Measurements from ENCODE around the gene COL23A1. TPM values are rescaled to one million over a fixed set of nuclear protein-coding genes. Genes with fewer than 3 reads are reported as not detected.

Gene COL23A1
- total and polyA plus RNA-seq, 2 experiments from 2014 or later: 4.8 to 8.2 TPM

DNA sequence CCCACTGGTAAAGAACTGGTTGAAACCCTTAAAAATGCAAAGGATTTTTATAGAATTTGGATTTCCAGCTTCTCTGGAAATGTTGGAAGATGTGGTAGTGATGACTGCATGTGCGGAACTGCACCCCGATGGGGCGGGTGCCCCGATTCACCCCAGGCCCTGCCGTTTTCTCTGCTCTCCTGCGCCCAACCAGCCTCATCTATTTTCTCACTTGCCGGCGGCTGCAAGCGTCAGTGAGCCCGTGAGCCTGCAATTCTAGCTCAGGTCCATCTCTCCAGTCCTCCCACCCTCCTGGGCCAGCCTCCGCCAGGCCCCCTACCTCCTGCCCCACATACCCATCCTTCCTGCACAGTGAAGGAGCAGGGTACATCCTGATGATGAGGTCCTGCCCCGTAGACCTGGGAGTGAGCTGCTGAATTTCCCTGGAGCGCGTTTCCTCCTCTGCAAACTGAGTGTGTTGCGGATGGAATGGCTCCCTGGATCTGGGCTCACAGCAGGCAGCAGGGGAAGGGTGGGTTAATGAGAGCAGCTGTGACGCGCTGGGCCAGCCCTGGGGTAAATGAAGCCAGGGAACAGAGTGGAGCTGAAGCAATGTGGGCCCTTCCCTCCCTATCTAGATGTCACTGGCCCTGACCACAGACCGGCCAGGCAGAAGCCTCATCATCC is 311.7 kb downstream of the COL23A1 start:
- no peaks in the 10 kb centered on the region for H3K9me2 ChIP-seq (ENCODE audit: insufficient read depth)
- H3F3A ChIP-seq (replicated peaks; ENCODE audit: low read depth): no peaks in the 10 kb centered on the region
- no peak for ATAC-seq
- H3K36me3 Mint-ChIP-seq (ENCODE audit: low read depth): no peaks in the 10 kb centered on the region
- no peak overlapping the region for H3K27ac Mint-ChIP-seq
- no peak overlapping the region for H3K27ac ChIP-seq (ENCODE audit: low read depth)
- no peak for DNase-seq (ENCODE audit: low spot score)
- no peaks in the 10 kb centered on the region for H3K79me2 ChIP-seq (replicated peaks; ENCODE audit: insufficient read depth)
- no peaks in the 10 kb centered on the region for H4K20me1 ChIP-seq (replicated peaks; ENCODE audit: insufficient read depth)
- no peak overlapping the region for H2AFZ ChIP-seq
- TF ChIP-seq ETS1 (IDR thresholded peaks at IDR 0.05): no peak
- TF ChIP-seq, protein P1, sequence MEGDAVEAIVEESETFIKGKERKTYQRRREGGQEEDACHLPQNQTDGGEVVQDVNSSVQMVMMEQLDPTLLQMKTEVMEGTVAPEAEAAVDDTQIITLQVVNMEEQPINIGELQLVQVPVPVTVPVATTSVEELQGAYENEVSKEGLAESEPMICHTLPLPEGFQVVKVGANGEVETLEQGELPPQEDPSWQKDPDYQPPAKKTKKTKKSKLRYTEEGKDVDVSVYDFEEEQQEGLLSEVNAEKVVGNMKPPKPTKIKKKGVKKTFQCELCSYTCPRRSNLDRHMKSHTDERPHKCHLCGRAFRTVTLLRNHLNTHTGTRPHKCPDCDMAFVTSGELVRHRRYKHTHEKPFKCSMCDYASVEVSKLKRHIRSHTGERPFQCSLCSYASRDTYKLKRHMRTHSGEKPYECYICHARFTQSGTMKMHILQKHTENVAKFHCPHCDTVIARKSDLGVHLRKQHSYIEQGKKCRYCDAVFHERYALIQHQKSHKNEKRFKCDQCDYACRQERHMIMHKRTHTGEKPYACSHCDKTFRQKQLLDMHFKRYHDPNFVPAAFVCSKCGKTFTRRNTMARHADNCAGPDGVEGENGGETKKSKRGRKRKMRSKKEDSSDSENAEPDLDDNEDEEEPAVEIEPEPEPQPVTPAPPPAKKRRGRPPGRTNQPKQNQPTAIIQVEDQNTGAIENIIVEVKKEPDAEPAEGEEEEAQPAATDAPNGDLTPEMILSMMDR (conservative IDR thresholded peaks at IDR 0.05; ENCODE audit: low read depth in 2 of 2): no peak
- TF ChIP-seq EZH2 (IDR thresholded peaks at IDR 0.05; ENCODE audit: low read depth, unreplicated experiment): no peak
- TF ChIP-seq STAT1 (IDR thresholded peaks at IDR 0.05; ENCODE audit: unreplicated experiment): no peak
- TF ChIP-seq ZNF114 (CRISPR knock-in tag; IDR thresholded peaks at IDR 0.05): no peak
- TF ChIP-seq CREB1 (CRISPR knock-in tag; IDR thresholded peaks at IDR 0.05; ENCODE audit: low read depth): no peak
- TF ChIP-seq, protein P2, sequence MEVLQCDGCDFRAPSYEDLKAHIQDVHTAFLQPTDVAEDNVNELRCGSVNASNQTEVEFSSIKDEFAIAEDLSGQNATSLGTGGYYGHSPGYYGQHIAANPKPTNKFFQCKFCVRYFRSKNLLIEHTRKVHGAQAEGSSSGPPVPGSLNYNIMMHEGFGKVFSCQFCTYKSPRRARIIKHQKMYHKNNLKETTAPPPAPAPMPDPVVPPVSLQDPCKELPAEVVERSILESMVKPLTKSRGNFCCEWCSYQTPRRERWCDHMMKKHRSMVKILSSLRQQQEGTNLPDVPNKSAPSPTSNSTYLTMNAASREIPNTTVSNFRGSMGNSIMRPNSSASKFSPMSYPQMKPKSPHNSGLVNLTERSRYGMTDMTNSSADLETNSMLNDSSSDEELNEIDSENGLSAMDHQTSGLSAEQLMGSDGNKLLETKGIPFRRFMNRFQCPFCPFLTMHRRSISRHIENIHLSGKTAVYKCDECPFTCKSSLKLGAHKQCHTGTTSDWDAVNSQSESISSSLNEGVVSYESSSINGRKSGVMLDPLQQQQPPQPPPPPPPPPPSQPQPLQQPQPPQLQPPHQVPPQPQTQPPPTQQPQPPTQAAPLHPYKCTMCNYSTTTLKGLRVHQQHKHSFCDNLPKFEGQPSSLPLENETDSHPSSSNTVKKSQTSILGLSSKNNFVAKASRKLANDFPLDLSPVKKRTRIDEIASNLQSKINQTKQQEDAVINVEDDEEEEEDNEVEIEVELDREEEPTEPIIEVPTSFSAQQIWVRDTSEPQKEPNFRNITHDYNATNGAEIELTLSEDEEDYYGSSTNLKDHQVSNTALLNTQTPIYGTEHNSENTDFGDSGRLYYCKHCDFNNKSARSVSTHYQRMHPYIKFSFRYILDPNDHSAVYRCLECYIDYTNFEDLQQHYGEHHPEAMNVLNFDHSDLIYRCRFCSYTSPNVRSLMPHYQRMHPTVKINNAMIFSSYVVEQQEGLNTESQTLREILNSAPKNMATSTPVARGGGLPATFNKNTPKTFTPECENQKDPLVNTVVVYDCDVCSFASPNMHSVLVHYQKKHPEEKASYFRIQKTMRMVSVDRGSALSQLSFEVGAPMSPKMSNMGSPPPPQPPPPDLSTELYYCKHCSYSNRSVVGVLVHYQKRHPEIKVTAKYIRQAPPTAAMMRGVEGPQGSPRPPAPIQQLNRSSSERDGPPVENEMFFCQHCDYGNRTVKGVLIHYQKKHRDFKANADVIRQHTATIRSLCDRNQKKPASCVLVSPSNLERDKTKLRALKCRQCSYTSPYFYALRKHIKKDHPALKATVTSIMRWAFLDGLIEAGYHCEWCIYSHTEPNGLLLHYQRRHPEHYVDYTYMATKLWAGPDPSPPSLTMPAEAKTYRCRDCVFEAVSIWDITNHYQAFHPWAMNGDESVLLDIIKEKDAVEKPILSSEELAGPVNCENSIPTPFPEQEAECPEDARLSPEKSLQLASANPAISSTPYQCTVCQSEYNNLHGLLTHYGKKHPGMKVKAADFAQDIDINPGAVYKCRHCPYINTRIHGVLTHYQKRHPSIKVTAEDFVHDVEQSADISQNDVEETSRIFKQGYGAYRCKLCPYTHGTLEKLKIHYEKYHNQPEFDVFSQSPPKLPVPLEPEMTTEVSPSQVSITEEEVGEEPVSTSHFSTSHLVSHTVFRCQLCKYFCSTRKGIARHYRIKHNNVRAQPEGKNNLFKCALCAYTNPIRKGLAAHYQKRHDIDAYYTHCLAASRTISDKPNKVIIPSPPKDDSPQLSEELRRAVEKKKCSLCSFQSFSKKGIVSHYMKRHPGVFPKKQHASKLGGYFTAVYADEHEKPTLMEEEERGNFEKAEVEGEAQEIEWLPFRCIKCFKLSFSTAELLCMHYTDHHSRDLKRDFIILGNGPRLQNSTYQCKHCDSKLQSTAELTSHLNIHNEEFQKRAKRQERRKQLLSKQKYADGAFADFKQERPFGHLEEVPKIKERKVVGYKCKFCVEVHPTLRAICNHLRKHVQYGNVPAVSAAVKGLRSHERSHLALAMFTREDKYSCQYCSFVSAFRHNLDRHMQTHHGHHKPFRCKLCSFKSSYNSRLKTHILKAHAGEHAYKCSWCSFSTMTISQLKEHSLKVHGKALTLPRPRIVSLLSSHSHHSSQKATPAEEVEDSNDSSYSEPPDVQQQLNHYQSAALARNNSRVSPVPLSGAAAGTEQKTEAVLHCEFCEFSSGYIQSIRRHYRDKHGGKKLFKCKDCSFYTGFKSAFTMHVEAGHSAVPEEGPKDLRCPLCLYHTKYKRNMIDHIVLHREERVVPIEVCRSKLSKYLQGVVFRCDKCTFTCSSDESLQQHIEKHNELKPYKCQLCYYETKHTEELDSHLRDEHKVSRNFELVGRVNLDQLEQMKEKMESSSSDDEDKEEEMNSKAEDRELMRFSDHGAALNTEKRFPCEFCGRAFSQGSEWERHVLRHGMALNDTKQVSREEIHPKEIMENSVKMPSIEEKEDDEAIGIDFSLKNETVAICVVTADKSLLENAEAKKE (CRISPR knock-in tag; IDR thresholded peaks at IDR 0.05): no peak
- TF ChIP-seq JUNB (IDR thresholded peaks at IDR 0.05; ENCODE audit: unreplicated experiment): no peak
- no peak for TF ChIP-seq NANOG (IDR thresholded peaks at IDR 0.05; ENCODE audit: borderline replicate concordance)
- TF ChIP-seq POLR2AphosphoS5 (IDR thresholded peaks at IDR 0.05; ENCODE audit: low read depth): no peak
- no peak for TF ChIP-seq EZH2phosphoT487 (IDR thresholded peaks at IDR 0.05; ENCODE audit: unreplicated experiment)
- no peak for TF ChIP-seq ZNF331 (CRISPR knock-in tag; IDR thresholded peaks at IDR 0.05; ENCODE audit: low read depth)
- peaks cover 21% of the 10 kb centered on the region for H3K27me3 Mint-ChIP-seq (ENCODE audit: insufficient read depth, low read depth, poor library complexity)
- no peaks in the 10 kb centered on the region for H3K4me1 ChIP-seq (ENCODE audit: insufficient read depth)
- peaks cover 6% of the 10 kb centered on the region for H3K4me1 Mint-ChIP-seq
- H3K9me3 Mint-ChIP-seq: peaks cover 2% of the 10 kb centered on the region; the same call in 2 of the 3 replicates
- no peak overlapping the region for H3K4me3 ChIP-seq
- H3K4me2 ChIP-seq: no peak overlapping the region
- H3K36me3 ChIP-seq (ENCODE audit: insufficient read depth): no peaks in the 10 kb centered on the region
- H3K4me3 Mint-ChIP-seq: no peak overlapping the region
- no peaks in the 10 kb centered on the region for H3K27me3 ChIP-seq (ENCODE audit: insufficient read depth)

Measured in GM23338 (cell line).